Neural progenitor cell (in vitro differentiated cells): ENCODE measurements around the gene TRIO. TPM values are rescaled to one million over a fixed set of nuclear protein-coding genes. Genes with fewer than 3 reads are reported as not detected.

ENCODE experiments used
- DNase-seq: peaks from one replicate; pipeline ENCODE4 v3.0.0-alpha.2; 2016; ENCODE audit warnings: low spot score
- H2AFZ ChIP-seq: fragments of 200-600 bp; sonication (generic); replicated peaks from 2 replicates; pipeline ENCODE4 v1.6.1; 2016; ENCODE audit warnings: antibody characterized with exemption
- H3F3A ChIP-seq: fragments of 200-600 bp; sonication (generic); 2 replicates; pipeline ENCODE4 v1.6.1; 2016; ENCODE audit warnings: antibody characterized with exemption, low read depth
- H3K27ac ChIP-seq: fragments of 200-600 bp; sonication (generic); 2 replicates; pipeline ENCODE4 v1.5.1; 2016; ENCODE audit warnings: mild to moderate bottlenecking
- H3K27me3 ChIP-seq: fragments of 200-600 bp; sonication (generic); 2 replicates; pipeline ENCODE4 v1.6.1; 2016; ENCODE audit warnings: mild to moderate bottlenecking, moderate library complexity
- H3K36me3 ChIP-seq: fragments of 200-600 bp; sonication (generic); 2 replicates; pipeline ENCODE4 v1.5.1; 2016
- H3K4me1 ChIP-seq: fragments of 200-600 bp; sonication (generic); 2 replicates; pipeline ENCODE4 v1.6.1; 2016; ENCODE audit warnings: mixed run types
- H3K4me2 ChIP-seq: fragments of 200-600 bp; sonication (generic); 2 replicates; pipeline ENCODE4 v1.6.1; 2016
- H3K4me3 ChIP-seq: fragments of 200-600 bp; sonication (generic); 2 replicates; pipeline ENCODE4 v1.5.1; 2016
- H3K79me2 ChIP-seq: fragments of 200-600 bp; sonication (generic); 2 replicates; pipeline ENCODE4 v1.6.1; 2016; ENCODE audit warnings: low read depth
- H3K9ac ChIP-seq: fragments of 200-600 bp; sonication (generic); 2 replicates; pipeline ENCODE4 v1.6.1; 2016
- H3K9me3 ChIP-seq: fragments of 200-600 bp; sonication (generic); 2 replicates; pipeline ENCODE4 v1.5.1; 2016; ENCODE audit warnings: low read depth
- H4K20me1 ChIP-seq: fragments of 200-600 bp; sonication (generic); 2 replicates; pipeline ENCODE4 v1.6.1; 2016; ENCODE audit warnings: low read depth
- H3K27ac Mint-ChIP-seq: 3 replicates; pipeline ENCODE4 v1.8.0; 2021; ENCODE audit warnings: mixed read lengths
- H3K27me3 Mint-ChIP-seq: 2 replicates; pipeline ENCODE4 v1.8.0; 2022; ENCODE audit warnings: low read depth, mild to moderate bottlenecking, inconsistent platforms, moderate library complexity, mixed read lengths; ENCODE audit not compliant: insufficient read depth
- H3K36me3 Mint-ChIP-seq: 3 replicates; pipeline ENCODE4 v1.8.0; 2021; ENCODE audit warnings: mixed read lengths
- H3K4me1 Mint-ChIP-seq: 3 replicates; pipeline ENCODE4 v1.8.0; 2021; ENCODE audit warnings: mixed read lengths
- H3K4me3 Mint-ChIP-seq: 3 replicates; pipeline ENCODE4 v1.8.0; 2021; ENCODE audit warnings: mild to moderate bottlenecking, moderate library complexity, mixed read lengths
- H3K9me3 Mint-ChIP-seq: 3 replicates; pipeline ENCODE4 v1.8.0; 2020; ENCODE audit warnings: mixed read lengths
- EZH2 ChIP-seq: fragments of 200-600 bp; sonication (generic); IDR thresholded peaks from 2 replicates; pipeline ENCODE4 v1.6.1; 2017; ENCODE audit warnings: antibody characterized with exemption, mild to moderate bottlenecking, moderate library complexity
- EZH2phosphoT487 ChIP-seq: fragments of 200-600 bp; sonication (generic); IDR thresholded peaks from 2 replicates; pipeline ENCODE4 v1.6.1; 2017; ENCODE audit warnings: antibody characterized with exemption
- total RNA-seq: library from RNA; depleted of rRNA; stranded (reverse); fragments of >200 nt; gene quantifications from 2 replicates; pipeline ENCODE4 v1.2.3, GENCODE V29; 2015; ENCODE audit warnings: low replicate concordance
- TF ChIP-seq, protein P1 (sequence below): fragments of 200-600 bp; sonication (generic); IDR thresholded peaks from 2 replicates; pipeline ENCODE4 v1.5.1; 2017; ENCODE audit warnings: antibody characterized with exemption, mild to moderate bottlenecking

Gene TRIO
- total RNA-seq, 1 donor from 2014 or later: 84.7 TPM

DNA sequence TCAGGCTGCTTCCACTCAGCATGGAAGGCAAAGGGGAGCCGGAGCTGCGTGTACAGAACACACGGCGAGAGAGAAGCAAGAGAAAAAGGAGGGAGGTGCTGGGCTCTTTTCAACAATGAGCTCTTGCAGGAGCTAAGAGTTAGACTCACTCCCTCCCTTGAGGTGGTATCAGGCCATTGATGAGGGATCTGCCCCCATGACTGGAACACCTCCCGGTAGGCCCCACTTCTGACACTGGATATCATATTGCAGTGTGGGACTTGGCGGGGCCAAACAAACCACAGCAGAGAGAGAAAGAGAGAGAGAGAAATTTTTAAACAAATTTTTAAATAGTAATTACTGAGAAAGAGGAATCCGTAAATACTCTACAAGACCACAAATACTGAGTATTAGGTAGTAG lies 182.2 kb downstream of the TRIO start:
- H4K20me1 ChIP-seq: peaks cover 27% of the 10 kb centered on the region

DNA sequence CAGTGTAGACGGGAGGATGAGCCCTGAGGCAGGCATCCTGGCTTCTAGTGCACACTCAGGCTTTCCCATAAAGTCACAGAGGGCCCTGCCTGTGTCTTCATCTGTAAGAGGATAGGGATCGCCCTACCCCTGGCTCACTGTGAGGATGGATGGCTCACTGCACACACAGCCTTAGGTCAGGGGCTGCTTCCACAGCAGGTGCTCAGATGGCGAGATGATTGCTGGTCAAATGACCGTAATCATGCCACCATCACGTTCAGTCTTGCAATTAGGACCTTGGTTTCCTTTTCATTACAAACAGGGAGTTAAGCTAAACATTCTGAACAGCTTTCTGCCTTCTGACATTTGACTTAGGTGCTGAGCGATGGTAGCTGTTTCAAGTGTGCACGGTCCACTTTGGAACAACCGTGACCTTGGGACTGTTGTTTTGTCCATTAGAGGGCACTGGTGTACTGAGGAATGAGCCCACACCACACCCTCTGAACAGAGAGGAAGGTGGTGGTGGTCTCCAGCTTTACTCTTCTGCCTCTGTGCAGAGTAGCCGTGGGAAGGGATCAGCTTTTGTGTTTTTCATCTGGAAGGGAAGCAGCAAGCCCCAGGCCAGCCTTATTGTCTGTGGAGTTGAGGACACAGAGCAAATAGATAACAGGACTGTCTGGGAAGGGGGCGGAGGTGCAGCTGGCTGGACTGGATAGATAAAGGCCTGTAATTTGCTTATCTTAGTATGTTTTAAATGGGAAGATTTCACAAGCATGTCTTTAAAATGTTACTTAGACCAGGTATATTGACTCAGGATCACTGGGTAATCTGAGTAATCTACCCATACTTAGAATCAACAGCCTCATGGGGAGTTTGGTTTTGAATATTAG lies 183.1 kb downstream of the TRIO start:
- H3K4me3 ChIP-seq: no peak overlapping the region
- peaks cover 27% of the 10 kb centered on the region for H4K20me1 ChIP-seq
- peaks cover 3% of the 10 kb centered on the region for H3K9me3 Mint-ChIP-seq
- peaks cover 17% of the 10 kb centered on the region for H3K4me1 ChIP-seq
- DNase-seq: peak; percentile 4
- H3K27me3 ChIP-seq: no peaks in the 10 kb centered on the region
- no peaks in the 10 kb centered on the region for H3F3A ChIP-seq
- H3K27me3 Mint-ChIP-seq: no peaks in the 10 kb centered on the region
- H3K9me3 ChIP-seq: no peaks in the 10 kb centered on the region
- H3K9ac ChIP-seq: no peak overlapping the region
- peaks cover 37% of the 10 kb centered on the region for H3K36me3 Mint-ChIP-seq
- peak overlapping the region; percentile 61 for H3K27ac Mint-ChIP-seq
- peaks cover 6% of the 10 kb centered on the region for H3K79me2 ChIP-seq
- no peak for TF ChIP-seq EZH2
- TF ChIP-seq, protein P1, sequence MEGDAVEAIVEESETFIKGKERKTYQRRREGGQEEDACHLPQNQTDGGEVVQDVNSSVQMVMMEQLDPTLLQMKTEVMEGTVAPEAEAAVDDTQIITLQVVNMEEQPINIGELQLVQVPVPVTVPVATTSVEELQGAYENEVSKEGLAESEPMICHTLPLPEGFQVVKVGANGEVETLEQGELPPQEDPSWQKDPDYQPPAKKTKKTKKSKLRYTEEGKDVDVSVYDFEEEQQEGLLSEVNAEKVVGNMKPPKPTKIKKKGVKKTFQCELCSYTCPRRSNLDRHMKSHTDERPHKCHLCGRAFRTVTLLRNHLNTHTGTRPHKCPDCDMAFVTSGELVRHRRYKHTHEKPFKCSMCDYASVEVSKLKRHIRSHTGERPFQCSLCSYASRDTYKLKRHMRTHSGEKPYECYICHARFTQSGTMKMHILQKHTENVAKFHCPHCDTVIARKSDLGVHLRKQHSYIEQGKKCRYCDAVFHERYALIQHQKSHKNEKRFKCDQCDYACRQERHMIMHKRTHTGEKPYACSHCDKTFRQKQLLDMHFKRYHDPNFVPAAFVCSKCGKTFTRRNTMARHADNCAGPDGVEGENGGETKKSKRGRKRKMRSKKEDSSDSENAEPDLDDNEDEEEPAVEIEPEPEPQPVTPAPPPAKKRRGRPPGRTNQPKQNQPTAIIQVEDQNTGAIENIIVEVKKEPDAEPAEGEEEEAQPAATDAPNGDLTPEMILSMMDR: peak; percentile 56
- H3K36me3 ChIP-seq: no peaks in the 10 kb centered on the region
- H3K4me2 ChIP-seq: no peak overlapping the region
- peaks cover 2% of the 10 kb centered on the region for H3K4me1 Mint-ChIP-seq
- no peak overlapping the region for H2AFZ ChIP-seq
- no peak overlapping the region for H3K4me3 Mint-ChIP-seq
- H3K27ac ChIP-seq: no peak overlapping the region

More for the DNA sequence above, 182.2 kb downstream of the TRIO start:
- H3K4me2 ChIP-seq: no peak overlapping the region
- H3K4me1 ChIP-seq: peaks cover 17% of the 10 kb centered on the region
- no peaks in the 10 kb centered on the region for H3K36me3 ChIP-seq
- no peaks in the 10 kb centered on the region for H3K27me3 ChIP-seq
- Mint-ChIP-seq H3K27ac (no peak overlapping the region), H3K4me1 (peaks cover 2% of the 10 kb centered on the region), H3K36me3 (peaks cover 41% of the 10 kb centered on the region), H3K4me3 (no peak overlapping the region), H3K27me3 (no peaks in the 10 kb centered on the region), H3K9me3 (peaks cover 7% of the 10 kb centered on the region)
- no peaks in the 10 kb centered on the region for H3F3A ChIP-seq
- no peak overlapping the region for H2AFZ ChIP-seq
- H3K9ac ChIP-seq: no peak overlapping the region
- no peak for DNase-seq
- peaks cover 6% of the 10 kb centered on the region for H3K79me2 ChIP-seq
- no peaks in the 10 kb centered on the region for H3K9me3 ChIP-seq
- H3K4me3 ChIP-seq: no peak overlapping the region
- TF ChIP-seq EZH2 (no peak), EZH2phosphoT487 (no peak)
- TF ChIP-seq, protein P1: no peak
- no peak overlapping the region for H3K27ac ChIP-seq

DNA sequence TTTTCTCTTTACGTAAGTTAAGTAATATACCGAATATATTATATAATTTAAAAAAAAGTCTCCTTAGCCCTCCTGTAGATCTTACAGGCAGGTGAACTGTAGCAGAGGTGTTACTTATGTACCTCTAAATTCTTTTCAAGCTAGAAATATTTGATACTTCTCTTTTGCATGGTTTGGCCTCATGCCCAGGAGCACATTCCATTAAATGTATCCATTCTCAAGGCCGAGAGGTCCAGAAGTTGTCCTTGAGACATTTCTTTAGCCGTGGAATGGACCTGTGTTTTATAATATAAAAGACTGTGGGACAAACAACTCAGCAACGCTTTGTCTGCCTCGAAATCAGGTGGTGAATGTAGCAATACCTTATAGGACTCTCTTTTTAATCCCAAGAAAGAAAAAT lies 184.5 kb downstream of the TRIO start:
- H3K36me3 ChIP-seq: no peaks in the 10 kb centered on the region
- H2AFZ ChIP-seq: no peak overlapping the region
- peaks cover 6% of the 10 kb centered on the region for H3K79me2 ChIP-seq
- H3K9ac ChIP-seq: no peak overlapping the region
- Mint-ChIP-seq H3K36me3 (peaks cover 30% of the 10 kb centered on the region), H3K4me1 (peaks cover 2% of the 10 kb centered on the region), H3K4me3 (no peak overlapping the region), H3K27ac (no peak overlapping the region), H3K9me3 (no peaks in the 10 kb centered on the region), H3K27me3 (no peaks in the 10 kb centered on the region)
- H3K4me3 ChIP-seq: no peak overlapping the region
- H3K27me3 ChIP-seq: no peaks in the 10 kb centered on the region
- H4K20me1 ChIP-seq: peaks cover 27% of the 10 kb centered on the region
- TF ChIP-seq, protein P1: no peak
- TF ChIP-seq EZH2phosphoT487 (no peak), EZH2 (no peak)
- DNase-seq: no peak
- H3K9me3 ChIP-seq: no peaks in the 10 kb centered on the region
- H3K4me2 ChIP-seq: no peak overlapping the region
- no peak overlapping the region for H3K27ac ChIP-seq
- no peaks in the 10 kb centered on the region for H3F3A ChIP-seq
- H3K4me1 ChIP-seq: peaks cover 11% of the 10 kb centered on the region
